GM19193 (cell line): Measurements from ENCODE around the gene TMEM120A.

ENCODE experiments used
- POLR2A ChIP-seq: IDR thresholded peaks from 4 replicates; pipeline ENCODE4 v1.6.1; 2011; ENCODE audit not compliant: insufficient read depth, insufficient read length; ENCODE audit errors: extremely low read depth

The TMEM120A gene

GRCh38 chr7:75960372-75960771, 34.0 kb downstream of the TMEM120A start:
- TF ChIP-seq POLR2A, result no peak

GRCh38 chr7:75958802-75959543, 35.4 kb downstream of the TMEM120A start:
- TF ChIP-seq POLR2A, result no peak

- TF ChIP-seq POLR2A, result no peak
Observed at GRCh38 chr7:75957021-75957736, 37.2 kb downstream of the TMEM120A start.

GRCh38 chr7:75955331-75955955, 39.0 kb downstream of the TMEM120A start:
- TF ChIP-seq POLR2A, result no peak

- TF ChIP-seq POLR2A, result no peak
Observed at GRCh38 chr7:75953931-75954330, 40.5 kb downstream of the TMEM120A start.

GRCh38 chr7:75953431-75953830, 41.0 kb downstream of the TMEM120A start:
- no peak for TF ChIP-seq POLR2A

- TF ChIP-seq POLR2A, result no peak
Observed at GRCh38 chr7:75951506-75951905, 42.9 kb downstream of the TMEM120A start.

- TF ChIP-seq POLR2A, result no peak
Observed at GRCh38 chr7:75950111-75950681, 44.2 kb downstream of the TMEM120A start.

- no peak for TF ChIP-seq POLR2A
Observed at GRCh38 chr7:75948179-75948578, 46.2 kb downstream of the TMEM120A start.

- no peak for TF ChIP-seq POLR2A
Observed at GRCh38 chr7:75946207-75946855, 48.1 kb downstream of the TMEM120A start.

- no peak for TF ChIP-seq POLR2A
Observed at GRCh38 chr7:75945297-75946168, 48.9 kb downstream of the TMEM120A start.

GRCh38 chr7:75944507-75944906, 49.9 kb downstream of the TMEM120A start:
- TF ChIP-seq POLR2A, result no peak

- no peak for TF ChIP-seq POLR2A
Observed at GRCh38 chr7:75943864-75944263, 50.5 kb downstream of the TMEM120A start.

- no peak for TF ChIP-seq POLR2A
Observed at GRCh38 chr7:75938921-75939320, 55.5 kb downstream of the TMEM120A start.
